HG02759 (cell line): Measurements from ENCODE around the gene KCND2.
"Not testable (repeated sequence)": the region's sequence is repeated elsewhere in the genome, so short reads cannot be mapped to it uniquely, and the experiment has no call there.

ENCODE experiments used
- ATAC-seq: cut with Tn5 transposase; IDR thresholded peaks from one replicate; pipeline ENCODE4 v1.9.1; 2021; ENCODE audit warnings: mild to moderate bottlenecking, moderate library complexity; ENCODE audit not compliant: unreplicated experiment

The KCND2 gene

DNA sequence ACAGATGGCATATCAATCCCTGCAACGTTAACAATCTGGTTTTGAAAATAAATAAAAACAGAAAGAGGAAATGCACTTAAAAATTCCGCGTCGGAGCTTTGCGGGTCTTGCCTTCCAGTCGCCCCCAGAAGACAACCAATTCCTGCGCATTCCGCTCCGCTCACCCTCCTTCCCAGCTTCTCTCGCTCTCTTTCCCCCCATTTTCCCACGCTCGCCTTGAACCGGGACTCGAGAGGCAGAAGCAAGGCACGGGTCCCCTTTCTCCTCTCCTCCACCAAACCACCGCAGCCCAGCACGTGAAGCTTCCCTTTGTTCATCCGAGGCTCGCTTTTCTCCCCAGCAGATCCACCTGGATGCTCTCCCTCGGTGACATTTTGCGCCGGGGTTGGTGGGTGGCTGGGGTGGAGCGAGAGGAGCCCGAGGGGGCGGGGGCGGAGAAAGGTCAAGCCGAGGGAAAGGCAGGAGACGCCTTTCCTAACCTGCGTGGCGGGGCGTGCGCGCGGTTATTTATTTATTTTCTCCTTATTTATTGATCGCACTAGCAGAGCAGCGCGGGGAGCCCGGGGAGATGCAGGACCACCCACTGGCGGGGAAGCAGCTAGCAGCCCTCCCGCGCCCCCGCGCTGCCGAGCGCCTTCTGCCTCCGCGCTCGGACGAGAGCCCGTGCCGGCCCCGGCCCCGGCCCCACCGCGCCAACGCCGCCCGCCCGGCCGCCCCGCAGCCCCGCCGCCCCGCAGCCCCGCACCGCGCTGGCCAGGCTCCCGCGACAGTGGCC, at the start of gene KCND2:
Gene KCND2, plus strand, starts transcription at position 475 of the 775 bp plus-strand sequence.
- peak; percentile 48 for ATAC-seq

DNA sequence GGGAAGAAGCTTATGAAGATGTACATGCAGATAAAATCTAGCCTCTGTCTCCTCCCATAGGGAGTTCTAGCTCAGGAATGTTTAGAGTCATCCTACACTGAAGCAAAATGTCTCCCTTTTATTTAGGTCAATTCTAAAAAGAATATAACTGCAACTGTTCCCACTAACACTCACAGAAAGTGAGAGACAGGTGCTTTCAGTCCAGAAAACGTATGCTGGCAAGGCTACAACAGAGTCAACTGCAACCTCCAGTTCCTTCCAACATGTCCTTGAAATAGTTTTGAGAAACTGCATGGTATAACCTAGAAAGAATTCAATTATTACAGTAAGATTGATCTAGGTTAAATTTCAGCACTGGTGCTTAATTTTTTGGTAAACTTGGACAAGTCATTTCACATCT, 46.8 kb upstream of the KCND2 start:
- no peak for ATAC-seq

DNA sequence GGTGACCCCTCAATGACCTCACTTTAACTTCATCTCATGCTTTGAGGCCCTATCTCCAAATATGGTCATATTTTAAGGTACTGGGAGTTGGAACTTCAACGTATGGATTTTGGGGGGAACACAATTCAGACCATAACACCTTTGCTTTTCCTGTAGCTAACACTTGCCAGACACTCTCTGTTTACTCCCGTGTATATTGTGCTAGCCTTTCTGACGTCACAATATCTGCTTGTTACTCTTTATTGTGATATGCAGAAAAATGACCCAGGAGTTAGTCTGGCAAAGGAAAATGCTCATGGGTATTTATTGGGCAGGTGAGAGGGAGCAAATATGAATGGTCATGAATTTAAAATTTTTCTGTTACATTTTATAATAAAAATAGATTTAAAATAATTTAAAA, 45.7 kb upstream of the KCND2 start:
- ATAC-seq: no peak

DNA sequence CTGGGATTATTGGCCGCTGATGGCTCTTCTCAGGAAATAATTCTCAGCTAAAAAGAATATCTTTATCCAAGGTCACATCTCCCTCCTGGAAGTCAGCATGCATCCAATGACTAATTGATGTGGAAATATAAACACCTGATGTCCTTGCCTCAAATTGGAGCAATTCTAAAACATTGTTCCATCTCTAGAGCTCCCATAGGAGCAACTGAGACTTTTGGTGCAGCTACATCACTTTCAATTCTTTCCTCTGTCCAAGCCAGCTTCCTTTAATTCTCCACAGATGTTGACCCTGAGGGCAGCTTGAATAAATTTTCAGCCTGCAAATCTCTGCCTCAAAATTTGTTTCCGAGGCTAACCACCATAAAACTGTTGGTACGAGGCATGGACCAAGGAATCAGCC, 43.9 kb upstream of the KCND2 start:
- no peak for ATAC-seq

DNA sequence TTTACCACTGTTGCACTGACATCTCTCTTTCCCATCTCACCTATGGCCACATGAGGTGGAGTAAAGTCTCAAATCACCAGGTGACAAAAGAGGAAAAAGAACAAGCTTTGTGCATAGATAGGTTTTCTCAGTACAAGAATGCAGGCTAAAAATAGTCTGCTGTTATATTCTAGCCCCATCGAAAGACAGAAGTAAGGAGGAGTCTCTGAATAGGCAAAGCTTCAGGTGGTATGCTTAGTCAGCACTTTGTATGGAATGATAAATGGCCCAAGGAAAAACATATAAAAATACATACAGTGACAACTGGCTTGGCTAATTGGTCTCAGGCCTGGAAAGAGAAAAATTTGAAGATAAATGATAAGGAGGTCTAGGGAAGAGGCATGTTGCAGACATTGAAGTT, 39.6 kb upstream of the KCND2 start:
- no peak for ATAC-seq

DNA sequence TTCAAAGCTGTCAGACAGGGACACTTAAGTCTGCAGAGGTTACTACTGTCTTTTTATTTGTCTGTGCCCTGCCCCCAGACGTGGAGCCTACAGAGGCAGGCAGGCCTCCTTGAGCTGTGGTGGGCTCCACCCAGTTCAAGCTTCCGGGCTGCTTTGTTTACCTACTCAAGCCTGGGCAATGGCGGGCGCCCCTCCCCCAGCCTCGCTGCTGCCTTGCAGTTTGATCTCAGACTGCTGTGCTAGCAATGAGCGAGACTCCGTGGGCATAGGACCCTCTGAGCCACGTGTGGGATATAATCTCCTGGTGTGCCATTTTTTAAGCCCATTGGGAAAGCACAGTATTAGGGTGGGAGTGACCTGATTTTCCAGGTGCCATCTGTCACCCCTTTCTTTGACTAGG, 32.6 kb upstream of the KCND2 start:
- ATAC-seq: not testable (repeated sequence)

DNA sequence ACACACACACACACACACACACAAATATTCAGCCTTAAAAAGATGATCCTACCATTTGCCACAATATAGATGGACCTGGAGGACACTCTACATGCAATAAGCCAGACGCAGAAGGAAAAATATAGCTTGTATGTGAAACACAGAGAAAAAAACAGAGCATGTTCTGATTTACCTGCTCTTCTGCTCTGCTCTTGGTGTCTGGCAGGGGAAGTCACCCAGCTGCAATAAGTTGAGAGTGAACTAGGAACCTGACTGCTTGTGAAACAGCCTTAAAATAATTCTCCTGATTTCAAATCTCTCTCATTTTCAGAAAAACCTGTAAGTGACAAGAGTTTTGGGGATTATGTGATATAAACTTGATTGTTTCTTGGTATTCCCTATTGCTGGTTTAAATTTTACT, 31.0 kb upstream of the KCND2 start:
- no peak for ATAC-seq

DNA sequence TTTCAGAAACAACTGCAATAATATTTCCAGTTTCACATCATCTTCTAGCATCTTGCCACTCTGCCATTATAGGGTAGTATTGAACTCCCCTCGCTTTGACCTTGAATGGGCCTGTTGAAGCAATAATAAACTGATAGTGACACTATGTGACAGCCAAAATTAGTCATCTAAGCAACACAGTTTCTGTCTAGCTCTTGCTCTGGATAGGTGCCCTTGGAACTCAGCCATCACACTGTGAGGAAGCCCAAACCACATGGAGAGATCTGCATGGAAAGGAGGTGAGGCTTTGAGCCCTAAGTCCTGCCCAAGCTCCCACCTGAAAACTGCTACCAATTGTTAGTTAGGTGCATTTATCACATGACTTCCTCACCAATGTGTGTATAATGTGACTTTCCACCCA, 18.1 kb upstream of the KCND2 start:
- ATAC-seq: no peak

DNA sequence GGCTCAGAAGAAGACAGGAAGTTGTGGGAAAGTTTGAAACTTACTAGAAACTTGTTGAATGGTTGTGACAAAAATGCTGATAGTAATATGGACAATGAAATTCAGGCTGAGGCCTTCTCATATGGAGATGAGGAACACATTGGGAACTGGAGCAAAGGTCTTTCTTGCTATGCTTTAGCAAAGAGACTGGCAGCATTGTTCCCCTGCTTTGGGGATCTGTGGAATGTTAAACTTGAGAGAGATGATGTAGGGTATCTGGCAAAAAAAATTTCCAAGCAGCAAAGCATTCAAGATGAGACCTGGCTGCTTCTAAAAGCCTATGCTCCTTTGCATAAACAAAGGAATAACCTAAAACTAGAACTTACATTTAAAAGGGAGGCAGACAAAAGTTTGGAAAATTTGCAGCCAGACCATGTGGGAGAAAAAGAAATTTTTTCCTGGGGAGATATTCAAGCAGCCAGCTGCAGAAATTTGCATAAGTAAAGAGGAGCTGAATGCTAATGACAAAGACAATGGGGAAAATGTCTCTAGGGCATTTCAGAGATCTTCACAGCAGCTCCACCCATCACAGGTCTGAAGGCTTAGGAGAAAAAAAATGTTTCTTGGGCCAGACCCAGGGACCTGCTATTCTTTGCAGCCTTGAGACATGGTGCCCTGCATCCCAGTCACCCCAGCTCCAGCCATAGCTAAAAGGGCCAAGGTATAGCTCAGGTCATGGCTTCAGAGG, 16.5 kb upstream of the KCND2 start:
- ATAC-seq: no peak

DNA sequence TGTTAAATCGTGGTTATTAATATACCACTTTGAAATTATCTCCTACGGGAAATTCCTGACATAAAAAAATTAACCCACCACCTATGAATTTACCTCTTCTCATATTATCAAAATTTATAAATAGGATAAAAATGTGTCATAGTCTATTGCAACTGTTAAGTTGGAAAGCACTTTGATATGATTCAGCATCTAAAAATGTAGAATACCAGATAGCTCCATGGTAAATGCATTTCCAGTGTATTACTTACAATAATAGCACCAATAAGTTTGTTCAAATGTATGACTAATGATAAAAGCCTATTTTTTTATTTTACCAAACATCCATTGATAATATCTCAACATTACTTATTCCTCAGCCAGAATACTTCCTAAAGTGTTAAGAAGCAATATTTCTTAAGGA, 13.6 kb upstream of the KCND2 start:
- ATAC-seq: no peak

DNA sequence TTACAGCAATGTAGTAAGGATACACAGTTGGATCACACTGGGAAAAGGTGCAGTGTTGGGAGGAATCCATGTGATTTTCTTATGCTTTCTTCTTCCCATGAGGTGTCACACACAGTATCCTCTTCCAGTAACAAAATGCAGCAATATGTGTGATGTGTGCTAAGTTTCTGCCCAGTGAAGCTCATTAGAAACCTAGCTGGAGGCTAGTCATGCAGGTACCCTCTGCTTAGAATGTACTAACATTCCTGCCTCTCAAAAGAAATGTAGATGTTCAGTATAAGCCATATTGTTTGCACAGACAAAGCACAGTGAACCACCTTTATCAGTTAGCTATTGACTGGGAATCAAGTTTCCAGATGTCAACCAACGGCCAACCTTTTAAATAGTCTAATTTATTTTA, 12.9 kb upstream of the KCND2 start:
- ATAC-seq: no peak

DNA sequence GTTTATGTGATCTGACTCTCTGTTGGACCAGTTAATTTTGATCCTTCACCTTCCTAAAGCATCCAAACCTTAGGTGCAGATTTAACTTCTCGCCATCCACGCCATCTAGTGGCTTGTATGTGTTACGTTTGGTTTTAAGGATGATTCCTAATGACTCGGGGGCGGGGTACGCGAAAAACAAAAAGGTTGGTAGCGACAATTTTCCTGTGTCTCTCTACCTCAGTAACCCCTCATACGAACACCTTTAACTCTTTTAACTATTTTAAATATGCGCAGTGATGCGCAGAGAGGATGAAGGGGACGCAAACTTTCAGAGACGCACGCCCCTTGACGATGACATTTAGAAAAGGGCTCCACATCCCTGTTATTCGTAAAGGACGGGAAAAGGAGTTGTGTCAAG, 714 bp upstream of the KCND2 start:
- peak; percentile 46 for ATAC-seq

DNA sequence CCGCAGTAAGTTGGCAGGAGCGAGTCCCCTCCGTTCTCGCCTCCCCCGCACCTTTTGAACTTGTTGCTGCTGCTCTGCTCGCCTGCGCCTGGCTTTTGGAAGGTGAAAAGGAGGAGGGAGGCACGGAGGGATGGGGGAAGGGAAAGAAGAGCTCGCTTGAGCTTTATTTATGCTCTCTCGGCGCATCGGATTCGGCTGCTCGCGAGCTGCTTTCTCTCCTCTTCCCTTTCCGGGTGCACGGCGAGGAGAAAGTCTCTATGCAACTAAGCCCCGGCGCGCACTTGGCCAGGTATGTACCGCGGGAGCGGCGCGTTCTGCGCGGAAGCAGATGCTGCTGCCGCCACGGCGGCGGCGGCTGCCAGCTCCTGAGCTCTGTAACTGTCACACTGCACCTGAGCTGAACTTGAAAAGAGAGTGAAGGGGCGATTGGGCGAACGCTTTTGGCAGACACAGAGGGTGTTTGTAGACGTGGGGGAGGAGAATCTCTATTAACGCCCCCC, 551 bp downstream of the KCND2 start:
- ATAC-seq: peak; percentile 74

DNA sequence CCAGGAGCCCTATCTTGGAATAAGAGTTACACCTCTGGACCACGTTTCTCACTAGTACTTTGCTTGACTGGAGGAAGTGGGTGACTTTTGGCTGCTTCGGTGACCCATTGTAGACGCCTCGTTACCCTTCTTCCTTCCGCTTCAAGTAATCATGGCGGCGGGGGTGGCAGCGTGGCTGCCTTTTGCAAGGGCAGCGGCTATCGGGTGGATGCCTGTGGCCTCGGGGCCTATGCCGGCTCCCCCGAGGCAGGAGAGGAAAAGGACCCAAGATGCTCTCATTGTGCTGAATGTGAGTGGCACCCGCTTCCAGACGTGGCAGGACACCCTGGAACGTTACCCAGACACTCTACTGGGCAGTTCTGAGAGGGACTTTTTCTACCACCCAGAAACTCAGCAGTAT, 1.5 kb downstream of the KCND2 start:
- no peak for ATAC-seq

DNA sequence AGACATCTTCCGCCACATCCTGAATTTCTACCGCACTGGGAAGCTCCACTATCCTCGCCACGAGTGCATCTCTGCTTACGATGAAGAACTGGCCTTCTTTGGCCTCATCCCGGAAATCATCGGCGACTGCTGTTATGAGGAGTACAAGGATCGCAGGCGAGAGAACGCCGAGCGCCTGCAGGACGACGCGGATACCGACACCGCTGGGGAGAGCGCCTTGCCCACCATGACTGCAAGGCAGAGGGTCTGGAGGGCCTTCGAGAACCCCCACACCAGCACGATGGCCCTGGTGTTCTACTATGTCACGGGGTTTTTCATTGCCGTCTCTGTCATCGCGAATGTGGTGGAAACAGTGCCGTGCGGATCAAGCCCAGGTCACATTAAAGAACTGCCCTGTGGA, 1.9 kb downstream of the KCND2 start:
- no peak for ATAC-seq

DNA sequence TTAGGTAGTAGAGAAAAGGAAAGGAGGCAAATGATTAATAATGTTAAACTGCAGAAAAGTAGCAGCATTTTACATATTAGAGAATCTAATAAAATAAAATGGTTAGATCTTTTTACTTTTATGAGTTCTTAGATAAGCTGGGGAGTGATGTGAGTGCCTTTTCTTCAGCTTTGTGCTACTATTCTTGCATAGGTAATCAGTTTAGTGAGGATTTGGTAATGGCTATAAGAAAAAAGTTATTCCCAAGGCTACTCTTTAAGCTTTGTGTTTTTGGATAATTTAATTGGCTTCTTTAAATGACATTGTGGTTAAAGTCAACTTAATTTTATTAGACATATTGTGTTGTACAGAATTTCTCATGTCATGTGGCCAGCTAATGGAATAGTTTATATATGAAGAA, 3.7 kb downstream of the KCND2 start:
- no peak for ATAC-seq

DNA sequence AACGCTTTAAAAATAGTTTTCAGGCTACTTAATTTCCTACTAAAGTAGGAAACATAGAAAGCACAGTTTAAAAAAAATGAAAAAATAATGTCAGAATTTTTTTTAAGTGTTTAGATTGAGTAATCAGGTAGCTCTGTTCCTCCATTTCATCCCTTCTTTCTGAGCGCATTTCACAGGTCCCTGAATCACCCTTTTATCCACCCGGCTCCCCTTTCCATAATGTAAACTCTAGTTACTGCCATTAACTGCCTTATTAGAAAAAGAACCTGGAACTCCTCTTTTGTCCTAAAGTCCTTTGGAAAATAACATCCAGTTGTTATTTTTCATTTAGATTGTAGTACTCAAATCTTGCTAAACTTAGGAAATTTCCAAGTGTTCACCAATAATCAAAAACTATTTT, 5.8 kb downstream of the KCND2 start:
- ATAC-seq: no peak

DNA sequence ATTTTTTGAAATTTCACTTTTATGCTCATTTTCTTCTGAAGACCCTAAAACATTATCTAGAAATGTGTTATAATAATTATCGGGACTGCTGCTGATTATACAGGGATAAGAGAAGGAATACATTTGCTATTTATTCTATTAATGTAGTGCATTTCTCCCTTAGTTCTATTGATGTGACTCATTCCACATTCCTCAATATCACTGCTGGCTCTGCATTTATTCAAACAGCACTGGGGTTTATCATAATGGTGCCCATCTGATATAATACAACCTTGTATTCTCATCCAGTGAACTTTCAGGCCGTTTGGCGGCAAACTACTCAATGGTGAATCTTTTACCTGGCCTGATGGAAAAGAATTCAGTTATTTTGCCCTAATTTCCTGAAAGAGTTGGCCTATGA, 7.8 kb downstream of the KCND2 start:
- no peak for ATAC-seq

DNA sequence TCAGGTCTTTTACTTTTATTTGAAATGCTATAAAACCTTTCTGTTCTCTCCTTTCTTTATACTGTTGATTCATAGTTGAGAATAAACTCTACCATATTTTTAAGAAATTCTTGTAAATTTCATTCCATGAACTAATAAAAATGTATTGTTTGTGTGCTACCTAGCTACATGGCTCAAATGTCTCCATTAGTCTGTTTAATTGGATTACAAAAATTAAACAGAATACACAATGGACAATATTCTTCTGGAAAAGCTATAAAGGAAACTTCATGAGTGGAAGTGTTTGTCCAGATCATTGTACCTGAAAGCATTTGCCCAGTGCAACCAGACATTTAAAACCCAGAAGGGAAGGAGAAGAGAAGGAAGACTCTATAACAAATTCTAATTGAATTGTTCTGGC, 20.1 kb downstream of the KCND2 start:
- no peak for ATAC-seq

DNA sequence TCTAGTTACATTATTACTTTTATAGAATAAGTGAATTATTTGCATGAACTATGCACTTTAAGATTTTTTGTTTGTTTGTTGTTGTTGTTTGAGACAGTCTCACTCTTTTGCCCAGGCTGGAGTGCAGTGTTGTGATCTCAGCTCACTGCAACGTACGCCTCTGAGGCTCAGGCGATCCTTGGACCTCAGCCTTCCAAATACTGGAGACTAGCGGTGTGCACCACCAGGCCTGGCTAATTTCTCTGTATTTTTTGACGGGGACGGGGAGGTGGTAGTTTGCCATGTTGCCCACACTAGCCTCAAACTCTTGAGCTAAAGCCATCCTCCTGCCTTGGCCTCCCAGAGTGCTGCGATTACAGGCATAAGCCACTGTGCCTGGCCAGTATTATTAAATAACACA, 29.2 kb downstream of the KCND2 start:
- no peak for ATAC-seq

DNA sequence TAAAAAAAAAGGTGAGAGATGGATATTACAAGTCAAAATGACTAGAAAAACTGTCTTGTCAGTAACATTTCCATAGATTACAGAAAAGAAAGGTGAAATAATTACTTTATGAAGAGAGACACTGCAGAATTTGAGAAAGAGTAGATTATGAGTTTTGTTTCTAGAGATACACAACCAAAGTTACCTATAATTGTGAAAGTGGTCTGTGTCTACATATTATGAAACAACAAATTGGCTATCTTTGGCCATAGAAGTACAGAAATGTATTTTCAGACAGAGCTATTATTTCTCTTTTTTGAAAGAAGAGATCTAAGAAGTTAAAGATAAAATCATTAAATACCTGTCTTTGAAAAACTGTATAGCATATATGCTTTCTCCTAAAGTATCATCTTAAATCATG, 30.1 kb downstream of the KCND2 start:
- no peak for ATAC-seq

DNA sequence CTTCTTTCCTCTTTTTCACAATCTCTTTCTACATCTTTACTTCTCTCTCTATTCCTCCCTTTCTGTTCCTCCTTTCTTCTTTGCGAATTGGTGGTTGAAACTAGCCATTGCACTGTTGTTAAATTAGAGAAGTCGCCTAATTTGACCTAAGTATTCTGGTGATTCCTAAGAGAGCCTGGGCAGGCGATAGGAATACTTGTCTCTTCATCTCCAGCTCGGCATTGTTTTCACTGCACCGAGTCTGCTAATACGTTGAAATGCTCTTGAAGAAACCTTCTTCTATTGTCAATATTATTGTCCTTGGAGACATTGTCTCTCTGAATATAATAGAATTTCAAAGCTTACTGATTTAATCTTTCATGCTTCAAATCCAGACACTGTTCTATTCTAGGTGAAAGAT, 31.7 kb downstream of the KCND2 start:
- no peak for ATAC-seq
